HL-60 (cell line): ENCODE data around the gene OPRL1.

Experiments used
- CTCF ChIP-seq: IDR thresholded peaks from one replicate; pipeline ENCODE4 v1.5.1; 2011; ENCODE audit warnings: low read length, control low read depth, inconsistent platforms; ENCODE audit not compliant: insufficient read depth
- REST ChIP-seq: IDR thresholded peaks from 2 replicates; pipeline ENCODE4 v1.6.1; 2012; ENCODE audit warnings: low read depth; ENCODE audit not compliant: insufficient replicate concordance

GRCh38 chr20:64109831-64110391, 30.0 kb downstream of the OPRL1 start:
- TF ChIP-seq CTCF (no peak), REST (no peak)
